SK-N-DZ (cell line): ENCODE results near the gene GALNT10.
A peak's percentile ranks its signal among the peaks of the same experiment; 100 is the strongest.

Experiments
- DNase-seq: peaks from one replicate; pipeline ENCODE4 v3.0.0-alpha.2; 2015; ENCODE audit warnings: low spot score

Gene GALNT10

DNA sequence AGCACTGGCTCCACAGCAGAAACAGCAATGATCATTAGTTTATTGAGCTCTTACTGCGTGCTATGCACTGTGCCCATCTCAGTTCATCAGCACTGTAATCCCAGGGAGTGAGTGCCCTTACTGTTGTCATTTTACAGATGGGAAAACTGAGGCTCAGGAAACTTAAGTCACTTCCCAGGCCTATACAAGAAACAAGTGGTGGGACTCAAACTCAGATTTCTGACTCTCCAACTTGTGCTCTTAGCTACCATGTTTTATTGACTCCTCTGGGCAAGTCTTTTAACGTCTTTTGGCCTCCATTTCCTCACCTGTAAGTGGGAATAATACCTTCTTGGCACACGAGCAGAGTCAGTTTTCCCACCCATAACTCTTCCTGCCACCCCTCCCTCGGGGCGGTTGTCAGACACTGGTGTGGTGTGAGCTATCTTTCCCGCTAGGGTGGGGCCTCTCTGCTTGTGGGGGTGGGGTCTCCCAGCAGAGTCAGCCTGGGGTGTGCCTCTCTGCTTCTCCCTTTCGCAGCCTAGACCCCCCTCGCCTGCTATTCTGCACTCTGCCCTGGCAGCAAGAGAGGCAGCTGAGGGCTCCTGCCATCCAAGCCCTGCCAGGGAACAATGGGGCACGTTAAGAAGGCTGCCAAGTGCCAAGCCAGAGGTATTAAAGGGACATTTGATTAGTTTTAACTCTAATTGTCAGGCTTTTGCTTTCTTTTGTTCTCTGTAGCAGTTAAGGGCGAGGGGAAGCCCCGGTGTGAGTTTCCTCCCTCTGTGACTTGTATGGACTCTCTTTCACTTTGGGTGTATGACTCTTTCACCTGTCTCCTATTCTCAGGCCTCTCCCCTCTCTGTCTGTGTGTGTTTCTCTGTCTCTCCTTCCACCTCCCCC is 12.1 kb downstream of the GALNT10 start:
- no peak for DNase-seq

DNA sequence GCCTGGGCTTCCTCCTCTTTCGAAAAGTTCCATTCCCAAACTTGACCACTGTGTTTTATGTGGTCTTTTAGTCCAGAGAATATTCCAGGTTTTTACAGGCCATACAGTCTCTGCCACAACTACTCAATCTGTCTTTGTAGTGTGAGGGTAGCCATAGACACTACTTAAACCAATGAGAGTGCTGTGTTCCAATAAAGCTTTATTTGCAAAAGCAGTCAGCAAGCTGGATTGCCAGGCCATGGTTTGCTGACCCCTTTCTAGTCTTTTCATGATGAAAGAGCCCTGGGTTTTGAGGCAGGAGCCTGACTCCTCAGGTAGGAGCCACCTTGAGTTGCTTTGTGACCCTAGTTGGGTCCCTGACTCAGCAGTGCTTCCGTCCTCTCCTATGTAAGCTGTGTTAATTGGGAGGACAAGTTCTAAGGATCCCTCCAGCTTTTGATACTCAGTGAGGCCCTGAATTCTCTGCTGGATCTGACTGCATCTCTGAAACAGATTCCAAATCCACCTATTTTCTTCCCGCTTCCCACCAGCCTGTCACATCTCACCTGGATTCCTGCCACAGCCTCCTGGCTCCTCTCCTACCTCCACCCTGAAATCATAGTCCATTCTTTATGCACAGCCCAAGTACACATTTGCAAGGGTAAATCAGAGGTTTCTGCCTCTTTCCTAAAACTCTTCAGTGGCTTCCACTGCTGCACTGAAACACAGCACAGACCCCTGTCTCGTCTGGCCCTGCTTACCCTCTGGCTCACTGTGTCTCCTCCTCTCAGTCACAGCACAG is 13.5 kb downstream of the GALNT10 start:
- DNase-seq: no peak

DNA sequence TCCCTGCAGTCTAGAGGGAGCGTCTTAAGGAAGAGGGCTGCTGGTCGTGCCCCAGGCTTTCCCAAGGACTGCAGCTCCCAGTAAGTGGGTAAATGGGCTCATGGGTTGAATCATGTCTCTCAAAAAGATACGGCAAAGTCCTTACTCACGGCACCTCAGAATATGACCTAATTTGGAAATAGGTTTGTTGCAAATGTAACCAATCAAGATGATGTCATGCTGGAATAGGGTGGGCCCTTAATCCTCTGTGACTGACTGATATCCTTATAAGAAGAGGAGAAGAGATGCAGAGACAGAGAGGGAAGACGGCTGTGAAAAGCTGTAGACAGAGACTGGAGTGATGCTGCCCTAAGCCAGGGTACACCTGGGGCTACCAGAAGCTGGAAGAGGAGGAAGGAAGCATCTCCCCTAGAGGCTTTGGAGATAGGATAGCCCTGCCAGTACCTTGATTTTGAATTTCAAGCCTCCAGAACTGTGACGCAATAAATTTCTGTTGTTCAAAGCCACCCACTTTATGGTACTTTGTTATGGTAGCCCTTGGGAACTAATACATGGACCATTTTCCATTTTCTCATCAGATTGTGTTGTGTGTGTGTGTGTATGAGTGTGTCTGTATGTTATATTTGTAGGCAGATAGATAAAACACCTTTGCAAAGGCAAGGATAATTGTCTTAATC is 15.0 kb downstream of the GALNT10 start:
- DNase-seq: no peak

DNA sequence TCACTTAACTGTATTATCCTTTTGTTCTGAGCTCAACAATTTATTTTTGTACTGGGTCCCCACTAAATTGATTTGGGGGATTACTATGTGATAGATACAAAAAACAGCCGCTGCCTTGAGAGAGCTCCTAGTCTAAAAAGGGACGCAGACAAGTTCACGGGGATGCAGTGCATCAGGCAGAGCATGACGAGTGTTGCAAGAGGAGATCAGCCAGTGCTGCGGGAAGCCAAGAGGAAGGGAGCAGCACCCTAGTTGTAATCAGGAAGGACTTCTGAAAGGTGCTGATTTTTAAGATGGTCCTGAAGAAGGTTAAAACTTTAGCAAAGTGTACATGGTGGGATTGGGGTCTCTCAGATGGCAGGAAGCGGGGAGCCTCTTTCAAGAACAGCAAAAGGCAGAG is 15.8 kb downstream of the GALNT10 start:
- no peak for DNase-seq

DNA sequence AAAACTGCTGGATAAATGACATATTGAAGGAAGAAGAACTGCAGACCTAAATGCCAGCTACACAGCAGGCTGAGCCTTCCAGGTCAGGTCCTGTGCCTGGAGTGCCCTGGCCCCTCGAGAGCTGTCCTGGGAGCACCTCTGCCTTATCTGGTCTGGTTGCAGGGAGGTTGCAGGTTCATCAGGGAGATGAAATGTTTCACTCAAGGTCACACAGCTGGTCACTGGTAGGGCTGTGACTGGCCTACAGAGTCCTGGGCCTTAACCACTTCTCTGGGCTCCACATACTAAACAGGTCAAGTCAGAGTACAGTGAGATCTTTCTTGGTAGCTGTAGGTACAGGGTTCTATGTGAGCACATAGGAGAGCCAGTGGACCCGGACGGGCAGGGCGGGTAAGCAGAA is 16.7 kb downstream of the GALNT10 start:
- no peak for DNase-seq

DNA sequence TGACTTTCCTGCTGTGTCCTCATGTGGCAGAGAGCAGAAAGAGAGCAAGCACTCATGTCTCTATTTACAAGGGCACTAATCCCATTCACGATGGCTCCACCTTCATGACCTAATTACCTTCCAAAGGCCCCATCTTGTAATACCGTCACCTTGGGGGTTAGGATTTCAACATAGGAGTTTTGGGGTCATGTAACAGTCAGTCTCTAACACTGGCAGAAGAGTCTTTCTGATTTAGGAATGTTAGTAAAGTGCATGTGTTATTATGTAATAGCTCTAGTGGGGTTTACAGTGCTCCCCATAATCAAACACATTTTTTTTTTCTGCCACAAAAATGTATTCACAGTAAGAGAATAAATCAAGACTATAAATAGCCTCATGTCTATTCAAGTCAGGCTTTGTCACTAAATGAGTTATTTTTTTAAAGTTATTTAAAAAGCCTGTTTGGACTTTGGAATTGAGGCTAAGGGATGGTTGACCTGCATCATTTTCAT is 19.1 kb downstream of the GALNT10 start:
- DNase-seq: no peak

DNA sequence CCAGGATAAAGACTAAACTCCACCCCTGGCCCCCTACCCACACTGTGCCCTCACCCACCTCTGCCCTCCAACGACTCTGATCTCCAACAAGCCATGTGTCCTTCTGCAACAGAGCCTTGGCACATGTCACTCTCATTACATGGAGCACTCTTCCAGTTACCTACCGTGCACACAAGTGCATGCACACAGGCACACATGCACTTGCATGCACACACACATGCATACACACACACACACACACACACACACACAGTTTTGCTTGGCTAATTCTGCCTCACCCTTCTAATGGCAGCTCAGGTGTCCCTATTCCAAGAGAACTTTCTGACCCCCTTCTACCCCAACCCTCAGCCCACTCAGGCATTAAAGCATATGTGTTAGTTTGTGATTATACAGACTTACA is 19.6 kb downstream of the GALNT10 start:
- no peak for DNase-seq

DNA sequence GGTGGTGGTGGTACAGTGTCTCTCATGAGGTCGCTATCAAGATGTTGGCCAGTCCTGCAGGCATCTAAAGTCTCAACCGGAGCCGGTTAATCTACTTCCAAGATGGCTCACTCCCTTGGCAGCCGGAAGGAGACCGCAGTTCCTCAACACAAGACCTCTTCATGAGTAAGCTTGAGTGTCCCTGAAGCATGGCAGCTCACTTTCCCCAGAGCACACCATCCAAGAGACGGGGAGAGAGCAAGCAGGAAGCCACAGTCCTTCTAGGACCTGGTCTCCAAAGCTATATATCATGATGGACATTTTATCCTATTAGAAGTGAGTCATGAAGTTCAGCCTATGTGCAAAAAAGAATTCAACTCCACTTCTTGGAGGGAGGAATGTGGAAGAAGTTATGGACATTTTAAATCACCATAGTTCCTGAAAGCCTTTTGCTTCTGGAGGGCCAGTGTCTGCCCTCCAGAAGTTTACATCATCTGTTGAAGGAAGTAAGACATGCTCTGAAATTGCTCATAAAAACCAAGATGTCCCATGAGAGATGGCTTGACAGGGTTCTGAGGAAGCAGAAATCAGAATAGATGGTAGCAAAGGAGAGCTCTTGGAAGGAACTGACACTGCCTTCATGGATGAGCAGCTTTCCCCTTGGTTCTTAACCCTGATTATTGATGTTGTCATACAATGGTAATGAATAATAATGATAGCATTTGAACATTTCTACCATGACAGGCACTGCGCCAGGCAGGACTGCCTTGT is 21.3 kb downstream of the GALNT10 start:
- DNase-seq: no peak

DNA sequence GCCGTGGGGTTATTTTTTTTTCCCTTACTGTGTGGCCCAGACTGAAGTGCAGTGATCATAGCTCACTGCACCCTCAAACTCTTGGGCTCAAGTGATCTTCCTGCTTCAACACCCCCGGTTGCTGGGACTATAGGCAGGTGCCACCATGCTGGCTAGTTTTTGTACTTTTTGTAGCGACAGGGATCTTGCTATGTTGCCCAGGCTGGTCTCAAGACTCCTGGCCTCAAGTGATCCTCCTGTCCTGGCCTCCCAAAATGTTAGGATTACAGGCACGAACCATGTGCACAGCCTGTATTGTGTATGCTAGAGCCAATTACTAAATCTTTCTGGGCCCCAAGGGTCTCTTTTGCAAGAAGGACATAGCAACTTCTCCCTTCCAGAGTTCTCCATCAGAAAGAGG is 23.1 kb downstream of the GALNT10 start:
- no peak for DNase-seq

DNA sequence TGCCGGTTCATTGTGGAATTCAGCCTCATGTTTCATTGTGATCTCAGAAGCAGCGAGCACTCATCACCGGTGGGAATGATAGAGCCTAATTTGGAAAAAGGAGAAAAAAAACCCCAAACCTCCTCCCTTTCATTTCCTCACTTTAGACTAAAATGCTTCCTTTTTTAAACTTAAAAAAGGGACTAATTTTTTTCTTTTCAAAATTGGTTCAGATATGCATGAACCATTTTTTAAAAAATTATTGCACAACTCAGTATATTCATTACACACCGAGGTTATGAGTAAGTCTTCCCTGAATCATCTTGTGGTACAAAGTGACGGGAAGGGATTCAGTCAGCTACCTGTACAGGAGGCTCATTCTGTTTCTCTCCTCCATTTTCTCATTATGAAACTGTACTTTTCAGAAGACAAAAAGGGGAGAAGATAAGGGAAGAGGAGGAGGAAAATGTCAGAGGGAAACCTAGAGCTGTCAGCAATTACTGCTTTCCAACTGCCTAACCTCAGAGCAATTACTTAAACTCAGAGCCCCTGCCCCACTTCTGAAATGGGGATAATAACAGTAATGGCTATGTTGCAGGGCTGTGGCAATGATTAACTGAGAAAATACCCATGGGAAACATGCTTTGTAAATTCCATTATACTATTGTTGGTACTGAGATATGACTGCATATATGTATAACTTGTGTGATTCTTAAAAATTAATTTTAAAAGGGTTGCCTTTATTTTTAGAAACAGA is 24.0 kb downstream of the GALNT10 start:
- no peak for DNase-seq

DNA sequence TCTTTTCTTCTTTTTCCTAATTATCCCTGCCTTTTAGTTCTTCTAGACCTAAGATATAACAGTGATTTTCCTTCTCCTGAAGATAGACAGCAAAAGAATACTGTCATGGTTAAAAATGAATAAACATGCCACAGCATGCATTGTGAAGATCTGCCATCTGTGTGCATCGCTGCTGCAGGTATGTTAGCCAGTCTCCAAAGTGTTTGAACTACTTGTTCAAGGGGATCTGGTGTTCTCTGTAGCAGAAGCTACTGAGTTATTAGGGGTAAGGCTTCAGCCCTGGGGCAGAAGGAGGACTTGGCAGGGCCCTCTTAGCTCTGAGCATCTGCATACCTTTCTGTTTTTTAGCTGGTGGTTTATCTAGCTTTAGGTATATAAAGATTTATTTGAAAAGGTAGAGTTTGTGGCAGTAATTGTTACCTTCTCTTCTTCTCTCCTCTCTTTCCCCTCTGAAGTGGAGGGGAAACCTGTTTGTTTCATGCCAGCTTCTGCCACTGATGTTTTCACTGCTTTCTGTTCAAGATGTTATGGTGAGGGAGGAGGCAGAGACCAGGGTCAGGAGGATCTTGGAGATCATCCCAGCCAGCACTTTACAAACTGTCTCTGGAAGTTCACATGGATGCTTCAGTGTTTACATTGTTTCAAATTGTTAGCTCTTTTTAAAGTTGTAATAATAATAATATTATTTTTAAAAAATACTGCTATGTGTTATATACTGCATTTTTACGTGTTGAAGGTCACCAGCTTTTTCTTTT is 25.2 kb downstream of the GALNT10 start:
- no peak for DNase-seq

DNA sequence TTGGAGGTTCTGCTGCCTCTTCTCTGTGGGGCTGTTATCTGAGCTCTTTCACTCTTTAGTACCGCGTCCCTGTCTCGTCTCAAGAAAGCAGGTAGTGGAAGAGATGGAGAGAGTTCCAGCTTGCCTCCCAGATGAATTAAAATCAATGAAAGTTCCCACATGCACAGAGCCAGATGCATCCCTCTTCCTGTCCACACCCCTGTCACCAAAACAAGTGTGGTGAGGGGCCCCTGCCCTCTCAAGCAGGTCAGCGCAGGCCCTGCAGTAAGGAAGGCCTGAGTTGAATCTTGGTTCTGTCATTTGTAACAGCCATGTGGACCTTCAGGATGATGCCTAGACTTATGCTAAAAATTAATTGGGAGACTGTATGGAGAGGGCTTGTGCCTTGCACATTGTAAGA is 26.9 kb downstream of the GALNT10 start:
- peak; percentile 56 for DNase-seq

DNA sequence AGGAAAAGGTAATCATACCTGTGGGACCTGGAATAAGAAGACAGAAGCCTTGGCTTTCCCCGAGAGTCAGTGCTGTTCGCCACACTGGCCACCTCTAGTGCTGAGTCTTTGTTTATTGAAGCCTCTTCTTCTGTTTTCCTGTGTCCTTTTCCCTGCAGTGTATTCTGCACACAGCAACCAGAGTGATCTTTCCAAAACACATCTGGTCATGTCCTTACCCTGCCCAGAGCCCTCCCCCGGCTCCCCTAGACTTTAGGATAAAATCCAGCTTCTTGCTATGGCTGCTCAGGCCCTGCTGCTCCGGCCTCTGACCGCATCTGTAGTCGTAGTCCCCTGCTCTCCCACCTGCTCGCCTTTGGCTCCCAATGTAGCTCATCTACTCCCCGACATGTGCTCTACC is 28.3 kb downstream of the GALNT10 start:
- DNase-seq: no peak

DNA sequence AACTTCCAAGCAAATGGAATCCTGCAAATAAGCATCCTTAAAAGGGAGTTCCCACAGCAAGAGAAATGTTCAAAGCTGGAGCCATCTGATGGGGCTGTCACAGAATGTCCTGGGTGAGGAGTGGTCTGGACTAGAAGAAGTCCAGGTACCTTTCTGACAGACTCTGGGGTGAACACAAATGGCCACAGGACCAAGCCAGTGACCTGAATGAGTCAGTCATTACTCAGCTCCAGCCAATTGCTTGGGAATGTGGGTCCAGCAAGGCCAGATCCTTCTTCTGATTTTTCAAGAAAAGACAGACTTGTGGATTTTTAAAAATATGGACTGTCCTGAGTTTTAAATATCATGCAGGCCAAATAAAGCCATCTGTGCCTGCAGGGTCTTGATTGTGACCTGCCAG is 30.1 kb downstream of the GALNT10 start:
- DNase-seq: no peak

DNA sequence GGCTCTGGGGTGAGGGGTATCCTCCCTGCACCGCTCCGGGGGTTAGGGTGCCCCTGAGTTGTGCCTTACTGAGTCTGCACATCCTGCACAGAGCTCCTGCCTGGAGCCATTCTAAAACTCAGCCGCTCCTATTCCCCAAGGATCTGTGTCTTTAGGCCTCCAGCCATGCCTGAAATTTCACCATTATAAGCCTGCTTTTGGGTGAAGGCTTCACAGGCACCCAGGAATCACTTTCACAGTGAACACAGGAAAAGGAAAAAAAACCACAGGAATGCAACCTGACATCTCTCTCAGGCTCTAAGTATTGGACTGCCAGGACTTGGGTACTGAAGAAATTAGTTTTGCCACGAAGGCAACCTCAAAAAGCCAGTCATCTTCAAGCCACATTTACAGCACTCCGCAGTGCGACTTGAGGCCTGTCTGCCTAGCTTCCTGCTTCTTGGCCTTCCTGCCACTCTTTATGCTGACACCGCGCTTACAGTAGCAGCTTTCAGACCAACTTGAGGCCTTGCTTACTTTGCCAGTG is 30.9 kb downstream of the GALNT10 start:
- DNase-seq: no peak

DNA sequence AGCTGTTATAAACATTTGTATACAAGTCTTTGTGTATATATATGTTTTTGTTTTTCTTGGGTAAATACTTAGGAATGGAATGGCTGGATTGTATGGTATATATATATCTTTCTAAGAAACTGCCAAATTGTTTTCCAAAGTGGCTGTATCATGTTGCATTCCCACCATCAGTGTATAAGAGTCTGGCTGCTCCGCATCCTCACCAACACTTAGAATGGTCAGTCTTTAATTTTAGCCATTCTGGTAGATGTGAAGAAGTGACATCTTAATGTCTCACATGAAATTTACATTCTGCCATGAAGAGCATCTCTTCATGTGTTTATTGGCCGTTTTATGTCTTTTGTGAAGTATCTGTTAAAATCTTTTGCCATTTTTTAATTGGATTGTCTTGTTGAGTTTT is 31.9 kb downstream of the GALNT10 start:
- DNase-seq: no peak

DNA sequence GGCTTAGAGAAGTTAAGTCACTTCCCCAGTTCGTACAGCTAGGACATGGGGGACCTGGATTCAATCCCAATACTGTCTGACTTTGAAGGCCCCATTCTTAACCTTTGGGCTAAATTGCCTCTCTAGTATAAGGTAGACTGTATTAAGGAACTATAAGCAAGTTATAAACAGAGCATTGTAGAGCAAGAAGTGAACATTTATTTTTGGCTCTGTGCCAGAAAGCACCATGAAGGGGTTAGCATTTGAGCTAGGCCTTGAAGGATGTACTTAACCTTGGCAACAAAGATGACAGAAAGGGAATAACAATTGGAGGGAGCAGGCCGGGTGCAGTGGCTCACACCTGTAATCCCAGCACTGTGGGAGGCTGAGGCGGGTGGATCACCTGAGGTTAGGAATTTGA is 32.8 kb downstream of the GALNT10 start:
- DNase-seq: no peak

DNA sequence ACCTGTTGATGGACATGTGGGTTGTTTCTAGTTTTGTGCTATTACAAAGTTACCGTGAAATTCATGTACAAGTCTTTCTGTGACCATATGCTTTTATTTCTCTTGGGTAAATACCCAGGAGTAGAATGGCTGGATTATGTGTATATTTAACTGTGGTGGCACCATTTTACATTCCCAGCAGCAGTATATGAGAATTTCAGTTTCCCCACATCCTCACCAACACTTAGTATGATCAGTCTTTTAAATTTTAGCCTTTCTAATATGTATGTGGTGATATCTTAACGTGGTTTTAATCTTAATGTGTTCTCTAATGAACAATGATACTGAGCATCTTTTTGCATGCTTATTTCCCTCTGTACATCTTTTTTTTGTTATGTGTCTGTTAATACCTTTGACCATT is 36.6 kb downstream of the GALNT10 start:
- DNase-seq: no peak

DNA sequence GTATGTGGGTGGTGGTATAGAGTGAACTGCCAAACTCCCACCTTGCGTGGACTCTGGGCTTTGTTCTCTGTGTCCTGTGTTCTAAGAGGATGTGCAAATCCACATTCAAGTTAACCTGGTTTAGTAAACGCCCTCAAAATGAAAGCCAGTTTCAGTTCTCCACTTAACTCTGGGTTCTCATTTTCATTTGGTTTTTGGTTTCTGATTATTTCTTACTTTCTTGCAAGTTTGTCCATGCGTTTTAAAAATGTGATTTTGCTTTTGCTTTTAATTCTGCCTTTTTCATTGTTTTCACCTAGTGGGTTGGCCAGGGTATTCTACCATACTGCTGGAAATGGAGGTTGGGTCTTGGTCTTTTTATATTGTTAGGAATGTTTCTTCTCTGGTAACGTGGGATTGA is 38.2 kb downstream of the GALNT10 start:
- DNase-seq: no peak

DNA sequence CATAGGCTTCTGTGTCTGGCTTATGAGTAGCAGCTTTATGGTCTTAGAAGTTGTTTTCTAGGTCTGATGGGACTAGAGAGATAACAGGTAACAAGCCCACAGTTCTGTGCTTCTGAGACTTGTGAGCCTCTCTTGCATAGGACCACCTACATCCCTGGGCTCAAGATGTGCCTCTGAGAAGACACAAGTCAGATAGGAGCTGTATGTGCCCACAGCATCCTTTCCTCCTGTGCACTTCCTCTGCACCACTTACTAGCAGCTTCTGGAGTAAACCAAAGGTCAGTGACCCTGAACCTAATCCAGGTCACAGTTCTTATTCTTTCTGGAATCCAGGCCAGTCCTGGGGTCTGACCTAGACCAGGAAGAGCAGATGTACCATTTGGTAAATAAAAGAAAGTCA is 40.0 kb downstream of the GALNT10 start:
- no peak for DNase-seq
